Measurements from ENCODE around the gene ULBP3. TPM values are rescaled to one million over a fixed set of nuclear protein-coding genes. Genes with fewer than 3 reads are reported as not detected.

ULBP3 gene
- total and polyA plus RNA-seq, 9 of the 15 experiments (the other 6 are each of a cell fraction or from before 2014, with no cell fraction given), result 0.25 to 0.33 TPM; not detected in 7

DNA sequence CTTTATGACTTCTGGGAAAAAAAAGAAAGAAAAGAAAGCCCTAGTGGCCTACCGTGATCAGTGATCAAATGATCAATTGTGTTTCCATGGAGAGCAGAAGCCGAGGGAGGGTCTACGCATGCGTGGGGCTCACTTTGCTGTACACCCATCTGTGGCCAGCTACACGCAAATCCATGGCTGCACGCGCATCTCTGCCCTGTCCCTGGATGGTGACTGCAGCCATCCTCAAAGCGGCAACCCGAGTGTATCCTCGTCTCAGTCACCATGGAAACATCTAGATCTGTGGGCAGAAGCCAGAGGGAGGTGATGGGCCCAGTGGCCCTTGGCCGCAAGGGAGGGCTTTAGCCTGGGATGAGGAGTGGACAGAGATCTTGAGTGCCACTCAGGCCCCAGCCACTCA, 785 bp upstream of the ULBP3 start:
- Histone ChIP-seq H3K79me2 (ENCODE audit: control insufficient read depth, insufficient read depth, low read length) (no peaks in the 10 kb centered on the region), H2AFZ (ENCODE audit: low read depth, low read length) (no peak overlapping the region), H3K9me1 (ENCODE audit: control insufficient read depth, insufficient read depth, low read length) (no peaks in the 10 kb centered on the region), H3K36me3 (ENCODE audit: control insufficient read depth, insufficient read depth, low read length) (no peaks in the 10 kb centered on the region), H3K9me3 (replicated peaks; ENCODE audit: control insufficient read depth, insufficient read depth, low read depth, low read length) (no peaks in the 10 kb centered on the region), H3K9ac (ENCODE audit: insufficient read depth in 1 of 2, low read depth in 2 of 2, low read length in 2 of 2) (no peak overlapping the region), H3K4me2 (ENCODE audit: insufficient read depth, low read length) (no peak overlapping the region), H3K4me3 (no peak overlapping the region), H3K27me3 (ENCODE audit: control insufficient read depth in 2 of 2, insufficient read depth in 2 of 2, low read length in 2 of 2) (peaks cover 22 to 52% of the 10 kb centered on the region in 2 experiments), H3K4me1 (replicated peaks in 1 of 2; ENCODE audit: control insufficient read depth in 2 of 2, insufficient read depth in 2 of 2, low read length in 2 of 2) (peaks cover 5 to 24% of the 10 kb centered on the region in 2 experiments; a peak in 3 of 5 replicates), H4K20me1 (replicated peaks; ENCODE audit: control insufficient read depth, insufficient read depth, low read length) (no peaks in the 10 kb centered on the region), H3K27ac (ENCODE audit: extremely low read depth, low read depth, low read length) (no peak overlapping the region)
- ChIA-PET POLR2A (interaction anchor here (0.9 kb wide), 1 partner anchor 14 kb away, joined by 3 read pairs; no protein-coding TSS in a partner anchor), CTCF (ENCODE audit: low intra/inter-chr PET ratio) (interaction anchor here (1.4 to 4.0 kb wide), 2 partner anchors 135 to 265 kb away, joined by 4 to 25 read pairs; no protein-coding TSS in a partner anchor)
- no TSS peak for BruUV-seq (replicated peaks)
- TF ChIP-seq, protein P1, sequence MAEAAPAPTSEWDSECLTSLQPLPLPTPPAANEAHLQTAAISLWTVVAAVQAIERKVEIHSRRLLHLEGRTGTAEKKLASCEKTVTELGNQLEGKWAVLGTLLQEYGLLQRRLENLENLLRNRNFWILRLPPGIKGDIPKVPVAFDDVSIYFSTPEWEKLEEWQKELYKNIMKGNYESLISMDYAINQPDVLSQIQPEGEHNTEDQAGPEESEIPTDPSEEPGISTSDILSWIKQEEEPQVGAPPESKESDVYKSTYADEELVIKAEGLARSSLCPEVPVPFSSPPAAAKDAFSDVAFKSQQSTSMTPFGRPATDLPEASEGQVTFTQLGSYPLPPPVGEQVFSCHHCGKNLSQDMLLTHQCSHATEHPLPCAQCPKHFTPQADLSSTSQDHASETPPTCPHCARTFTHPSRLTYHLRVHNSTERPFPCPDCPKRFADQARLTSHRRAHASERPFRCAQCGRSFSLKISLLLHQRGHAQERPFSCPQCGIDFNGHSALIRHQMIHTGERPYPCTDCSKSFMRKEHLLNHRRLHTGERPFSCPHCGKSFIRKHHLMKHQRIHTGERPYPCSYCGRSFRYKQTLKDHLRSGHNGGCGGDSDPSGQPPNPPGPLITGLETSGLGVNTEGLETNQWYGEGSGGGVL (CRISPR knock-in tag; IDR thresholded peaks at IDR 0.05), result no peak
- TF ChIP-seq PHF20 (IDR thresholded peaks at IDR 0.05; ENCODE audit: partially characterized antibody), result no peak
- TF ChIP-seq BRCA1 (IDR thresholded peaks at IDR 0.05), result no peak
- TF ChIP-seq BRCA1 (CRISPR knock-in tag; IDR thresholded peaks at IDR 0.05), result no peak
- no peak for TF ChIP-seq NFATC3 (IDR thresholded peaks at IDR 0.05)
- peak; percentile 69 to 74 for TF ChIP-seq NRF1 (conservative IDR thresholded peaks at IDR 0.05 in 1 of 2, IDR thresholded peaks at IDR 0.05 in 1 of 2)
- peak; percentile 47; the same call in 1 of the 2 replicates for TF ChIP-seq RFX1 (IDR thresholded peaks at IDR 0.05)
- ATAC-seq, result no peak
- intact Hi-C loops (cut with micrococcal nuclease), result loop anchor here (2.0 to 5.0 kb wide), 3 partner anchors 137 to 748 kb away; no protein-coding TSS in a partner anchor
- no peak for FAIRE-seq
- DNase-seq (ENCODE audit: extremely low read depth in 1 of 4, low spot score in 3 of 4), result no peak
- WGBS (ENCODE audit: insufficient coverage, low coverage, missing lambda C conversion rate), result 23% methylated on average over 11 of the region's 11 CpGs
- in situ Hi-C loops (cut with MboI), result loop anchor here (5.0 to 25.0 kb wide), 2 partner anchors 323 to 743 kb away; no protein-coding TSS in a partner anchor
